Esophagus muscularis mucosa (tissue), 3 donors: ENCODE data around the gene PROX2.

Experiments used
- POLR2A ChIP-seq: fragments of 450-650 bp; IDR thresholded peaks from one replicate; pipeline ENCODE4 v1.6.1; 2017; ENCODE audit warnings: antibody characterized with exemption, moderate library complexity, mild to moderate bottlenecking, low read depth
- POLR2AphosphoS5 ChIP-seq, 2 donors: sonication (generic); formaldehyde crosslinking; IDR thresholded peaks; one replicate each; pipeline ENCODE4 v1.6.1; 2017; ENCODE audit warnings: antibody characterized with exemption in 2 of 2
- TF ChIP-seq, protein P1 (sequence below), 3 experiments: fragments of 200-600 bp in 2 of 3; fragments of 450-650 bp in 1 of 3; sonication (generic) in 2 of 3; IDR thresholded peaks; one replicate each; pipeline ENCODE4 v1.5.1; 2017 to 2019; ENCODE audit warnings: antibody characterized with exemption in 3 of 3, mild to moderate bottlenecking in 2 of 3, moderate library complexity in 1 of 3

DNA sequence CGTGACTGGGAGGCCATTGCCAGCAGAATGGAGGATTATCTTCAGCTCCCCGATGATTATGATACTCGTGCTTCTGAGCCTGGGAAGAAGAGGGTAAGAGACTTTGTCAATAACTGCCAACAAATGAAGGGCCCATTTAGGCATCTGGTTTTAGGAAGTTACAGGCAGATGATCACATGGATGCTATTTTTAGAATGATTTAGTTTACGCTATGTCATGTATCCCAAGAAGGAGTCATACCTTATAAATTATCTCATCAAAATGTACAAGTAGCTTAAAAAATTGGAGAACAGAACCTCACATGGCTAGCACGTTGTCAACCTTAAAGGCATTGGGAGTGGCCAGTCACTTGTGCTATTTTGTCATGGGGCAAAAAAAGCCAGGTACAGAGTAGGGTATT lies 46.7 kb downstream of the PROX2 start:
- TF ChIP-seq, protein P1, sequence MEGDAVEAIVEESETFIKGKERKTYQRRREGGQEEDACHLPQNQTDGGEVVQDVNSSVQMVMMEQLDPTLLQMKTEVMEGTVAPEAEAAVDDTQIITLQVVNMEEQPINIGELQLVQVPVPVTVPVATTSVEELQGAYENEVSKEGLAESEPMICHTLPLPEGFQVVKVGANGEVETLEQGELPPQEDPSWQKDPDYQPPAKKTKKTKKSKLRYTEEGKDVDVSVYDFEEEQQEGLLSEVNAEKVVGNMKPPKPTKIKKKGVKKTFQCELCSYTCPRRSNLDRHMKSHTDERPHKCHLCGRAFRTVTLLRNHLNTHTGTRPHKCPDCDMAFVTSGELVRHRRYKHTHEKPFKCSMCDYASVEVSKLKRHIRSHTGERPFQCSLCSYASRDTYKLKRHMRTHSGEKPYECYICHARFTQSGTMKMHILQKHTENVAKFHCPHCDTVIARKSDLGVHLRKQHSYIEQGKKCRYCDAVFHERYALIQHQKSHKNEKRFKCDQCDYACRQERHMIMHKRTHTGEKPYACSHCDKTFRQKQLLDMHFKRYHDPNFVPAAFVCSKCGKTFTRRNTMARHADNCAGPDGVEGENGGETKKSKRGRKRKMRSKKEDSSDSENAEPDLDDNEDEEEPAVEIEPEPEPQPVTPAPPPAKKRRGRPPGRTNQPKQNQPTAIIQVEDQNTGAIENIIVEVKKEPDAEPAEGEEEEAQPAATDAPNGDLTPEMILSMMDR (IDR thresholded peaks at IDR 0.05) = no peak
- TF ChIP-seq POLR2A (no peak), POLR2AphosphoS5 (IDR thresholded peaks at IDR 0.05) (no peak)
